Measurements from ENCODE around the gene UVRAG. TPM values are rescaled to one million over a fixed set of nuclear protein-coding genes. Genes with fewer than 3 reads are reported as not detected.
"Not testable (repeated sequence)": the region's sequence is repeated elsewhere in the genome, so short reads cannot be mapped to it uniquely, and the experiment has no call there.

UVRAG gene
- total RNA-seq, 1 donor from 2014 or later = 8.8 TPM

GRCh38 chr11:75925785-75926164 lies 110.8 kb downstream of the UVRAG start:
- no peak for ATAC-seq

DNA sequence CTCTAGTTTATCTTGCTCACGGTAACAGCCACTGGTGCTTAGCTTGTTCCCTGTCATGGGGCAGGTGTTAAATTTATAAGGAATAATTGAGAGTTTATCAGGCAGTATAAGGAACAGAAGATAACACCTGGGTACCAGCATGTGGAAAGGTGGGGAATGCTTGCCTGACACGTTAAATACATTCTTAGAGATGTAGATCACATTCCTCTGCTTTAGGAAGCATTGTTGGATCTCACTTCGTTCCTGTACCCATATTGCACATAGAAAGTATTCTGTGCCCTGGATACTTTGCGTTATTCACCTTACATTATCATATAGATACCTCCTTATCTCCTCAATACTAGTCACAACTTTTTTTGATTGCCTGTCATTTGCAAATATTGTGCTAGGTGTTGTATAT lies 114.7 kb downstream of the UVRAG start:
- no peak for ATAC-seq

GRCh38 chr11:75930534-75930933 lies 115.5 kb downstream of the UVRAG start:
- ATAC-seq = no peak

DNA sequence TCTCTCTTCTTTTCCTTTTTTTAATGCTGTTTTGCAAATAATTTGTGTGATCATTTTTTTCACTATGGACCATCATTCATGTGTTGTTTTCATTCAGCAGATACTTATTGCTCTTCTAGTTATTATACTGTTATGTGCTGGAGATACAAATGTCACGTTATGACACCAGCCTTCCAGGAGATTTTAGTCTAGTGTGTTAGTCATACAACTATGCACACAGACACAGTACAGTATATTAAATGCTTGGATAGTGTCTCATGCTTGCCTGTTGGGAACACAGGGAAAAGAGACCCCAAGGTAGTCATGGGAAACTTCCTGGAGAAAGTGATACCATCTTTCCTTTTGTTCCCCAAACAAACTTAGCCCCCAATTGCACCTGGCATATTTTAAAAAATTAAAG lies 116.1 kb downstream of the UVRAG start:
- no peak for ATAC-seq

- not testable (repeated sequence) for ATAC-seq
Observed at GRCh38 chr11:75933736-75934135, 118.7 kb downstream of the UVRAG start.

- ATAC-seq = no peak
Observed at GRCh38 chr11:75934851-75935250, 119.8 kb downstream of the UVRAG start.

- ATAC-seq = no peak
Observed at GRCh38 chr11:75938543-75938942, 123.5 kb downstream of the UVRAG start.

DNA sequence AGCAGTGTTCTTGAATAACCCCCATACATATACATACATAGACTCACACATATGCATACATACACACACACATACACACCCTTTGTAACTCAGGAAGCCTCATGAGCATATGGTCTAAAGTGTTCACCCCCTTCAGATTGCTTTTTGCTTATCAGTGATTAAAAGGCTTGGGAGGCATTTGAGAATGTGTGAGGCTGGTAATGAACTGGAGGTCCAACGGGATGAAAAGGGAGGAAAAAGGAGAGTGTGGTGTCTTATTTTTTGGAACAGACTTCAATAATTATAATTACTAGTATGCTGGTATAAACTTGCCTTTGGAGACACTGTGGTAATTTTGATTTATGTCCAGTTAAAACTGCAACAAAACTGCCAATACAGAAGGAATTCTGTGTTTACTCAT lies 124.5 kb downstream of the UVRAG start:
- no peak for ATAC-seq

DNA sequence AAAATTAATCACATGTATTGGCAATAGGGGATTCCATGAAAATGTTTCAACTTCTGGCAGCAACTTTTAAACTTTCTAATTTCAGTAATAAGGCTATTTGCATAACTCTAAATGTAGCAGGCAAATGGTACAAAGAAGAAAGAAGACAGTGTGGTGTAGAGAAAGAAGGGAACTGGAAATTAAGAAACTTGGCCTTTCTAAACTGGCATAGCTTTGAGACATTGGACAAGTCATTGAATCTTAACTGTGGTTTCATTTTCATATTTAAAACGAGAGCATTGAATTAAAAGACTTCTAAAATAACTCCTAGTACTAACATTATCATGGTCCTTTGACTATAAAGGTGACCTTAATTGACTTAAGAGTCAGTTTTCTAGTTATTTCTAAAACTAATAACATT lies 125.0 kb downstream of the UVRAG start:
- no peak for ATAC-seq

DNA sequence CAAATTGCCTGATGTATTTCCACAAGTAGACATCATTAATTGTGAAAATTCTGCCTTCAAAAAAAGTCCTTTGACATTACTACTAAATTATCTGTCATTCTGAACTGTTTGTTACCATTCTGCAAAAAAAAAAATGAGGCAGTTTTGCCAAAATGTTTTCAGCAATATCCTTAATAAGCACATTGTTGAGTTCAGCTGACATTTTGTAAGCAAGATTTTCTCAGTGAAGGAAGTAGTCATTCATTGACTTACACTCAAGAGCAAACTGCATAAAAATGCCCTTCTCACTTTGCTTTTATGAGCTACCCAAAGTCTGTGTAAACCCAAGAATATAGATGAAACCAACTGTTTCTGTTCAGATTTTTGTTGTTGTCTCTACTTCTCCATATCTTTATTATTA lies 125.9 kb downstream of the UVRAG start:
- ATAC-seq = no peak

GRCh38 chr11:75944515-75944914 lies 129.5 kb downstream of the UVRAG start:
- no peak for ATAC-seq

GRCh38 chr11:75945446-75945845 lies 130.4 kb downstream of the UVRAG start:
- ATAC-seq = no peak

DNA sequence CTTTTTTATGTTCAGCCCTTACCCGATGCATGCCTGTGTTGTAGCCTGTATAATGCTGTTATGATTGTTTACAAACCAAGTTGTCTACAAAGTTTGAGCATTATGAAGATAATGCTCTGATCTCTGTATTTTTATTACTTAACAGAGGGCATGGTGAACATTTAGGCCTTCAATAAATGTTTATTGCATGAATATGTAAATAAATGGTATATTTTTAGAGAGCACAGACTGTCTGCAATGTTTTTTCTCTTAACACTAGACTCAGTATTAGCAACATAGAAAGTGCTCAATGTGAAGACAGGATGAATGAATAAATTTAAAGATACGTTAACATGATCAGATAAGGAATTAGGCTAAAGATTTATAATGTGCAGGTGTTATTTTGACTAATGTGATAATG lies 130.9 kb downstream of the UVRAG start:
- ATAC-seq = no peak

DNA sequence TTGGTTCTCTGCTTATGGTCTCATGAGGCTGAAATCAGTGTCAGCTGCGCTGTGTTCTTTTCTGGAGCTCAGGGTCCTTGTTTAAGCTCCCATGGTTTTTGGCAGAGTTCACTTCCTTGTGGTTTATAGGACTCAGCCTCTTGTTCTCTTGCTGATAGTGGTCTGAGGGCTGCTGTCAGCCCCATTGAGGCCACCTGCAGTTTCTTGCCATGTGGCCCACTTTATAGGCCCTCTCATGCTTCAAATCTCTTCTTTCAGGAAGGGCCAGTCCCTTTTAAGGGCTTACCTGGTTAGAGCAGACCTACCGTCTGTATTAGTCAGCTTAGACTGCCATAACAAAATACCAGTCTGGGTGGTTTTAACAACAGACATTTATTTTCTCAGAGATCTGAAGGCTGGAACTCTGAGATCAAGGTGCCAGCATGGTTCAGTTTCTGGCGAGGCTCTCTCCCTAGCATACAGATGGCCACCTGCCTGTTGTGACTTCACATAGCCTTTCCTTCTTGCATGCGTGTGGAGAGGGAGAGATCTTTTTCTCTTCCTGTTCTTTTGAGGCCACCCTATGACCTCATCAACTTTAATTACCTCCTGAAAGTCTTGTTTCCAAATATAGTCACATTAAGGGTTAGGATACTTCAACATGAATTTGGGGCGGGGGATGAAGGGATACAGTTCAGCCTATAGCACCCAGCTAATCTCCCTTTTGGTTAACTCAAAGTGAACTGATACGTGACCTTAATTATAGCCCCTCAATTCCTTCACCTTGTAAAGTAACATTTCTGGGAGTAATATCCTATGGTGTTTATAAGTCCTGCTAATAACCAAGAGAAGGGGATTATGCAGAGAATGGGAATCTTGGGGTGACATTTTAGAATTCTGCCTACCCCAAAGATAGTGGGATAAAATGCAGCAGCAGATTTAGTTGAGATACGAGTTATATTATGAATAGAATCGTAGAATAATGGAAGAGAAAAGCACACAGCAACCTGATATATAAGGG lies 131.8 kb downstream of the UVRAG start:
- ATAC-seq = peak; percentile 75

DNA sequence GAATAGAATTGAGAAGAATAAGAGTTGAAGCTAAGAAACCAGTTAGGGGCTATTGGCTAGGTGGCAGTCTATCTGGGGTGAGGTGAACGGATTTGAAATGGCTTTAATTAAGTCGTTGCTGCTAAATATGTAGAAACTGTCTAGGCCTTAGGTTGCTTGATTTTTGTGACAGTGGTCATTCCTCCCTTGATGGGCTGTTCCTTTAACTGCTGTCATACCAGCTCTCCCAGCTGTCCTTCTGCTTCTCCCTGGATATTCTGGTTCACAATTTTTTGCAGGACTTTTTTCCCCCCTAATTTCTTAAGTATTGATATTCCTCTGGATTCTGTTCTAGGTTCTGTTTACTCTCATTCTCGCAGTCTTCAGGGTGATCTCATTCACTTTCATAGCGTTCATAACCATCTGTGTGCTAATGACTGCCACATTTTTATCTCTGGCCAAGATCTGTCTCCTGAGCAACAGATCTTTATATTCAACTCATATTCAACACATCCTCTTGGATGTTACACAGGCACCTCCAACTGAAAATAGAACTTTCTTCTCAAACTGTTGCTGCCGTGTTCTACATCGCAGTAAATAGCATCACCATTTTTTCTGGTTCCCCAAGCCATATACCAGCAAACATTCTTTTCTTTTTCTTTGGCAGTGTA lies 134.1 kb downstream of the UVRAG start:
- ATAC-seq = no peak

- no peak for ATAC-seq
Observed at GRCh38 chr11:75950141-75950540, 135.1 kb downstream of the UVRAG start.

DNA sequence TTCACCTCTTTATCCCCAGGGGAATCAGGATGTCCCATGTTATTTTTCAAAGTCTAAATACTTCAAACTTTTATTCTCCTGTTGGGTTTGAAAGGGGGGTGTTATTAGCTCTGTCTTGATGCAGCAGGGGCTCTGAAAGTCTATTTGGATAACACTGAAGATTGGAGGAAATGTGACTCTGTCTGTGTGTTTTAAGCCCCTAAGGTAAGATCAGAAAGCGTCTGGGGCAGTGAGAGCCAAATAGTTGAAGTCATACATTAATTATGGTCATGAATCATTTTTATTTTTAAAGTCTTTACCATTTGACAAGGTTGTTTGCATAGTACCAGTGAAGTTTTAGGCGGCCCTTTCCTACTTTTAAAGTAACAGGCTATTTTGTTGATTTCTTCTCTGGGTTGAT lies 139.0 kb downstream of the UVRAG start:
- no peak for ATAC-seq

- ATAC-seq = no peak
Observed at GRCh38 chr11:75955443-75955842, 140.4 kb downstream of the UVRAG start.

GRCh38 chr11:75959540-75959939 lies 144.5 kb downstream of the UVRAG start:
- no peak for ATAC-seq

DNA sequence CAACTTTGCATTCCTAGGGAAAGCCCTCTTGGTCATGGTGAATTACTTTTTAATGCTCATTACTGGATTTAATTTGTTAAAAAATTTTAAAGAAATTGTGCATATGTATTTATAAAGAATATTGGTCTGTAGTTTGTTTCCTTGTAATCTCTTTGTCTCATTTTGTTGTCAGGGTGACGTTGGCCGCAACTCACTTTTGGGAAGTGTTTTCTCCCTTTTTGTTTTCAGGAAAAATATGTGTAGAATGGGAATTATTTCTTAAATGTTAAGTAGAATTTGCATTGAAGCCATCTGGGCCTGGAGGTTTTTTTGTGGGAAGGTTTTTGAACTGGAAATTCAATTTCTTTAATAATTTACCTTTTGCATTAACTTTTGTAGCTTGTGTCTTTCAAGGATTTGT lies 149.1 kb downstream of the UVRAG start:
- ATAC-seq = no peak

GRCh38 chr11:75966537-75967287 lies 151.7 kb downstream of the UVRAG start:
- ATAC-seq = no peak

DNA sequence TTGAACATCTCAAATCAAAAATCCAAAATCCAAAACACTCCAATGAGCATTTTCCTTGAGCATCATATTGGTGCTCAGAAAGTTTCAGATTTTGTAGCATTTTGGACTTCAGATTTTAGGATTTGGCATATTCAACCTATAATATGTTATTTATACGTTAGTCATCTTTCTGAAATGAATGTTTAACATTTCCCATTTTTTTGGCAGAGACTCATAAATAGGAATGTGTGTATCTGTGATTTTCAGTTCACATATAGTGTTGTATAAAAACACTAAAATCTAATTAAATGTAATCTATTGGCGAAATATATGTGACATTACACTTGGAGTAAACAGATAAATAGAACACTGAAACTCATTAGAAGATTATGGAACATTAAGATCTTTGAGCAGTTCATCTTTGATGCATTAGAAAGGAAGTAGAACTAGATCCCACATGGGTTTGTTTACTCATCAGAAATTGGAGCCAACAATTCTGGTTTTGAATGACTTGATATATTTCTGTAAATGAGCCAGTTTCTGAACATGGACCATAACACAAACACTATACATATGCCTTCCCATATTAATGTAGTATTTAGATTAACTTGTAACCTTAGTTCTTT lies 153.1 kb downstream of the UVRAG start:
- ATAC-seq = no peak
